Right kidney (tissue), 9 donors: Measurements from ENCODE around the gene JHY.
"Not testable (repeated sequence)": the region's sequence is repeated elsewhere in the genome, so short reads cannot be mapped to it uniquely, and the experiment has no call there.

Source experiments
- DNase-seq: peaks from one replicate; pipeline ENCODE4 v3.0.0-alpha.2; 2016
- long read RNA-seq, 8 donors: transcript quantifications; one replicate each; lab custom pipeline, GENCODE V29; 2026

Gene JHY
- long read RNA-seq, donor 1: 0 reads
- long read RNA-seq, donor 2: 0 reads
- long read RNA-seq, donor 3, partial matches to known transcripts: 0 of 2 reads
- long read RNA-seq, donor 3, other reads (novel, unspliced or antisense): 0 of 2 reads
- long read RNA-seq, donor 4: 0 reads
- long read RNA-seq, donor 5, partial matches to known transcripts: 0 of 2 reads
- long read RNA-seq, donor 5, other reads (novel, unspliced or antisense): 0 of 2 reads
- long read RNA-seq, donor 6, partial matches to known transcripts: 0 of 2 reads
- long read RNA-seq, donor 6, other reads (novel, unspliced or antisense): 0 of 2 reads
- long read RNA-seq, donor 7, partial matches to known transcripts: 0 of 4 reads
- long read RNA-seq, donor 7, other reads (novel, unspliced or antisense): 0 of 4 reads
- long read RNA-seq, donor 8, partial matches to known transcripts: 6 of 7 reads
- long read RNA-seq, donor 8, other reads (novel, unspliced or antisense): 0 of 7 reads

- DNase-seq: no peak
Measured at GRCh38 chr11:122882189-122882856, at the start of gene JHY. TSS of gene JHY (plus strand) at chr11:122882759. CDS start at chr11:122885850, 3,091 bp downstream.

- DNase-seq: no peak
Measured at GRCh38 chr11:122833846-122834464, 48.6 kb upstream of the JHY start.

- DNase-seq: no peak
Measured at GRCh38 chr11:122836916-122837315, 45.6 kb upstream of the JHY start.

- no peak for DNase-seq
Measured at GRCh38 chr11:122837528-122838346, 44.8 kb upstream of the JHY start.

- DNase-seq: no peak
Measured at GRCh38 chr11:122843281-122844141, 39.0 kb upstream of the JHY start.

GRCh38 chr11:122847466-122847865, 35.1 kb upstream of the JHY start:
- DNase-seq: no peak

- no peak for DNase-seq
Measured at GRCh38 chr11:122848186-122848585, 34.4 kb upstream of the JHY start.

GRCh38 chr11:122850076-122850631, 32.4 kb upstream of the JHY start:
- peak; percentile 23 for DNase-seq

- DNase-seq: no peak
Measured at GRCh38 chr11:122851366-122851966, 31.1 kb upstream of the JHY start.

GRCh38 chr11:122852074-122852795, 30.3 kb upstream of the JHY start:
- no peak for DNase-seq

GRCh38 chr11:122852796-122853160, 29.8 kb upstream of the JHY start:
- no peak for DNase-seq

- DNase-seq: no peak
Measured at GRCh38 chr11:122853261-122853660, 29.3 kb upstream of the JHY start.

GRCh38 chr11:122853971-122854446, 28.6 kb upstream of the JHY start:
- peak; percentile 57 for DNase-seq

- no peak for DNase-seq
Measured at GRCh38 chr11:122861631-122862030, 20.9 kb upstream of the JHY start.

GRCh38 chr11:122862091-122862490, 20.5 kb upstream of the JHY start:
- no peak for DNase-seq

GRCh38 chr11:122863154-122863553, 19.4 kb upstream of the JHY start:
- DNase-seq: not testable (repeated sequence)

- no peak for DNase-seq
Measured at GRCh38 chr11:122863704-122864326, 18.7 kb upstream of the JHY start.

- no peak for DNase-seq
Measured at GRCh38 chr11:122864386-122865115, 18.0 kb upstream of the JHY start.
